ENCODE data around the gene ARGLU1. TPM values are rescaled to one million over a fixed set of nuclear protein-coding genes. Genes with fewer than 3 reads are reported as not detected.
A peak's percentile ranks its signal among the peaks of the same experiment; 100 is the strongest.

ARGLU1 gene
- total and polyA plus RNA-seq, 2 experiments from 2014 or later = 121 to 126 TPM

DNA sequence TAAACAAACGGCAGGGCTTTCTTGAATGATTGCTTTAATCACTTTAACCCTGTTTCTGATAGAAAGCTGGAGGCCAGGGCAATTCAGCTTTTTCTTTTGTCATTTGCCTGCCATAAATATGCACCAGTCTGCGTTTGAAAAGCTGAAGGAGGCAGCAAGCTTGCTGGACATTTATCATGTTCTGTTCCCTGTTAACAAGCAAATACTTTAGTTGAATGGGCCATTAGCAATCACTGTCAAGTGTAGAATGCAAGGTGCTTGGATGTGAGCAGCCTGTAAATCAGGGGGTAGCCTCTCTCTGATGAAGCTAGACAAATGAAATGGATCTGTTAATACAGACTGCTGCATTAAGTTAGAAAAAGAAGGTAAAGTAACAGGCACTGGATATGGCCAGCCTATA lies 40.1 kb downstream of the ARGLU1 start:
- 15% methylated on average over 2 of the region's 2 CpGs for WGBS (ENCODE audit: low lambda C conversion rate, missing lambda C conversion rate)
- H4K20me1 ChIP-seq (ENCODE audit: insufficient read depth, poor library complexity, severe bottlenecking) = peaks cover 44% of the 10 kb centered on the region

GRCh38 chr13:106527445-106527801 lies 40.5 kb downstream of the ARGLU1 start:
- no peak overlapping the region for H3K4me3 ChIP-seq
- 63% methylated on average over 1 of the region's 1 CpG for WGBS (ENCODE audit: low lambda C conversion rate, missing lambda C conversion rate)
- H3K36me3 ChIP-seq (replicated peaks; ENCODE audit: insufficient read depth, low read depth) = no peaks in the 10 kb centered on the region
- peaks cover 73% of the 10 kb centered on the region for H3K4me1 ChIP-seq (ENCODE audit: insufficient read depth)
- H3K27me3 ChIP-seq = no peaks in the 10 kb centered on the region
- TF ChIP-seq CTCF (IDR thresholded peaks at IDR 0.05; ENCODE audit: poor library complexity) (no peak), EZH2phosphoT487 (IDR thresholded peaks at IDR 0.05; ENCODE audit: low read depth, severe bottlenecking, unreplicated experiment) (no peak), EZH2 (IDR thresholded peaks at IDR 0.05; ENCODE audit: borderline replicate concordance) (no peak)
- H3K4me2 ChIP-seq = peak overlapping the region; percentile 71
- H3K9me2 ChIP-seq (replicated peaks; ENCODE audit: insufficient read depth) = no peaks in the 10 kb centered on the region
- peaks cover 45% of the 10 kb centered on the region for H4K20me1 ChIP-seq (ENCODE audit: insufficient read depth, poor library complexity, severe bottlenecking)
- peak overlapping the region; percentile 79 for H3K27ac ChIP-seq
- H3K9me3 ChIP-seq (ENCODE audit: low read depth) = no peaks in the 10 kb centered on the region
- H2AFZ ChIP-seq = no peak overlapping the region
- peaks cover 100% of the 10 kb centered on the region for H3K79me2 ChIP-seq
- no peak for DNase-seq (ENCODE audit: low spot score)

More for the DNA sequence above, 40.1 kb downstream of the ARGLU1 start:
- Histone ChIP-seq H3K27ac (peak overlapping the region; percentile 79), H3K36me3 (replicated peaks; ENCODE audit: insufficient read depth, low read depth) (no peaks in the 10 kb centered on the region), H3K4me1 (ENCODE audit: insufficient read depth) (peaks cover 69% of the 10 kb centered on the region), H3K4me2 (peak overlapping the region; percentile 71), H3K79me2 (peaks cover 100% of the 10 kb centered on the region), H2AFZ (no peak overlapping the region), H3K4me3 (no peak overlapping the region), H3K9me2 (replicated peaks; ENCODE audit: insufficient read depth) (no peaks in the 10 kb centered on the region), H3K27me3 (no peaks in the 10 kb centered on the region), H3K9me3 (ENCODE audit: low read depth) (no peaks in the 10 kb centered on the region)
- TF ChIP-seq EZH2 (IDR thresholded peaks at IDR 0.05; ENCODE audit: borderline replicate concordance) = no peak
- no peak for TF ChIP-seq EZH2phosphoT487 (IDR thresholded peaks at IDR 0.05; ENCODE audit: low read depth, severe bottlenecking, unreplicated experiment)
- TF ChIP-seq CTCF (IDR thresholded peaks at IDR 0.05; ENCODE audit: poor library complexity) = no peak
- no peak for DNase-seq (ENCODE audit: low spot score)

DNA sequence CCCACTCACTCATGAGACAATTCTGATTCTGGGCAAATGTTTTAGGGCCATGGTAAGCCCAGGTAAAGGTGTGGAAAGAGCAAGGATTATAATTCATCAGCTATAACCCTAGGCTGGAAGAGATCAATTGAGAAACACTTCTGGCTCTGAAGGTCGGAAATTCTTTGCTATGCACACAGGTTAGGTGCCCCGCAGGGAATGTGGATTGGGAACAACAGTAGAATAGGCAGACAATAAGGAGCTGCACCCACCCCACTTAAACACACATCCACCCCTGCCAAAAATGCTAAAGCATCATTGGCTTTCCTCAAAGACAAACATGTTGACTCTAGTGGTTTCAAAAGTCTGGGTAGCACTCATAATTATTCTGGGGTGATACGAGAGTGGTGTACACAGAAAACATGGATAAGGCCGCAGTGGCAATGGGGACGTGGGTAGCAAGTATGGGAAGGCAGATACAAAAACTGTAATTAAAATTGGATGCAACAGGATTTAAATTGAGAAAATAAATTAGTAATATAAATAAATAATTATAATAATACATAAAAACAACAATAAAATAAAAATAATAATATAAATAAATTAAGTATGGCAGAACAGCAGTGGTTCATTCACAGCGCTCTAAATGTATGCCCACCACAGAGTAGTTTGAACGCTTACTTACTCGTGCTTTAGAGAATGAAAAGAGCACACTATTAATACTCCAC lies 41.0 kb downstream of the ARGLU1 start:
- Histone ChIP-seq H3K27ac (peak overlapping the region; percentile 79), H3K27me3 (no peaks in the 10 kb centered on the region), H3K4me2 (peak overlapping the region; percentile 71), H3K36me3 (replicated peaks; ENCODE audit: insufficient read depth, low read depth) (no peaks in the 10 kb centered on the region), H2AFZ (no peak overlapping the region), H3K4me3 (no peak overlapping the region), H3K4me1 (ENCODE audit: insufficient read depth) (peaks cover 73% of the 10 kb centered on the region), H3K9me3 (ENCODE audit: low read depth) (no peaks in the 10 kb centered on the region), H4K20me1 (ENCODE audit: insufficient read depth, poor library complexity, severe bottlenecking) (peaks cover 42% of the 10 kb centered on the region), H3K9me2 (replicated peaks; ENCODE audit: insufficient read depth) (no peaks in the 10 kb centered on the region), H3K79me2 (peaks cover 100% of the 10 kb centered on the region)
- no peak for DNase-seq (ENCODE audit: low spot score)
- no peak for TF ChIP-seq EZH2 (IDR thresholded peaks at IDR 0.05; ENCODE audit: borderline replicate concordance)
- no peak for TF ChIP-seq EZH2phosphoT487 (IDR thresholded peaks at IDR 0.05; ENCODE audit: low read depth, severe bottlenecking, unreplicated experiment)
- TF ChIP-seq CTCF (IDR thresholded peaks at IDR 0.05; ENCODE audit: poor library complexity) = no peak
- 80% methylated on average over 8 of the region's 8 CpGs for WGBS (ENCODE audit: low lambda C conversion rate, missing lambda C conversion rate)

Measured in hepatocyte (in vitro differentiated cells).